ENCODE data around the gene TRAF7.

Gene TRAF7

GRCh38 chr16:2166263-2167067 is 10.9 kb downstream of the TRAF7 start:
- DNase-seq: no peak

DNA sequence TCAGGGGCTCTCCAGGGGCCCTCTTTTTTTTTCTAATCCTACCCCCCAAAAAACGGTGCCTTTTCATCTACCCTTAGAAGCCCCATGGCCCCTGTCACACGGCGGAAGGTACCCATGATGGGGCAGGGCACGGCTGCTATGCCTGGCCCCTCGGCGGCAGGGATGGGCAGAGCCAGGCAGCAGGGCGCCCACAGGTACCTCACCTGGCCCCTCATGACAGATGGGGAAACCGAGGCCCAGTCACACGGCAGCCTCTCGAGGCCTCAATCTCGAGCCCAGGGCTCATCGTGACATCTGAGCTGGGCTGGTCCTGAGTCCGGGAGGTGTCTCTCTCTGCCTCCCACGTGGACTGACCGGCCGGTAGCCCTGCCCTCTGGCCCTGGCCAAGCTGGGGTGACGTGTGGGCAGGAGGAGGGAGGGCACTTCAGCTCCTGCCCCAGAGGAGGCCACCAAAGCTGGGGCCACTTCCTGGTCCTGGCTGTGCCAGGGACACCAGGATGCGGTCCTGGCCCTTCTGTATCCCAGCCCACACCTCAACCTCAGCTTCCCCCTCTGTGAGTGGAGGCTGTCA is 11.6 kb downstream of the TRAF7 start:
- DNase-seq: no peak

DNA sequence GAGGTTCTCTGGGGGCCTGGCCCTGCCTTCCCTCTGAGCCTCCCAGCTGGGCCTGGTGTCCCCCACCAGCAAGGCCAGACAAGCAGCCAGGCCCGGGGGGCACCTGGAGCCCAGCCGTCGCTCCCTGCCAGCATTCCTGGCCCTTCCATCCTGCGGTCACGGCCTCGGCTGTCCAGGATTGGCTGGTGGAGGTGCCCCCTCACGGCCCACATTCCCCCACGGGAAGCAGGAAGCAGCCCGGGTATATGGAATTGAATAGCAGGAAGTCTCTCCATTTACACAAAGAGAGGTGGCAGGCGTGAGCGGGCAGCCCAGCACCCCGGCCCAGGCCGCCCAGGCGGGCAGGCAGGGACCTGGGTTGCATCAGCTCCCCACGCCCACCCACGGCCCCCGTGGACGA is 14.5 kb downstream of the TRAF7 start:
- no peak for DNase-seq

DNA sequence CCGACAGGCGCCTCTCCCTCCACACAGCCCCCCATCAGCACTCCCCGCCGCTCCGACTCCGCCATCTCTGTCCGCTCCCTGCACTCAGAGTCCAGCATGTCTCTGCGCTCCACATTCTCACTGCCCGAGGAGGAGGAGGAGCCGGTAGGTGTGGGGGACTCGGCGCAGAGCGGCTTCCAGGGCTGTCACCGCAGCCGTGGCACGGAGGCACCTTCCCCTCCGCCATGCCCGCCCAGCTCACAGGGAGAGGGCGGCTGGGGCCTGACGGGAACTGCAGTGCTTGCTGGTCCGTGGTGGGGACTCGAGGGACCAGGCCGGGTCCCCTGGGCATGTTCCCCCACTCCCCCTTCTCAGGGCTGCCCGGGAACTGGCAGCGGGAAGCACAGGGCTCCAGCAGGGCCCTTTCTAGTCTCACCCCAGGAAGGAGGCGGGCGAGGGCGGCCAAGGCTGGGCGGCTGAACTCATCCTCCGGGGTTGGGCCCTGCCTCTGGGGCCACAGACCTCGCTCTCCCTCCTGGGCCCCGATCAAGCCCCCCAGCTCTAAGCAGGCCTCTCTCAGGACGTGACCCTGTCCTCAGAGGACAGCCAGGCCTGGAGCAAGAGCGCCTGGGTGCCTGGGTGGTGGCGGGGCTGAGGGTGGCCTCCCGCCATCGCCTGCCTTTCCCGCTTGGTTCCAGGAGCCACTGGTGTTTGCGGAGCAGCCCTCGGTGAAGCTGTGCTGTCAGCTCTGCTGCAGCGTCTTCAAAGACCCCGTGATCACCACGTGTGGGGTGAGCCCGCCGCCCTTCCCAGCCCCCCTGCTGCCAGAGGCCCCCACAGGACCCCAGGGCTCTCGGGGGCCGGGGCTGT is 15.2 kb downstream of the TRAF7 start:
- no peak for DNase-seq

DNA sequence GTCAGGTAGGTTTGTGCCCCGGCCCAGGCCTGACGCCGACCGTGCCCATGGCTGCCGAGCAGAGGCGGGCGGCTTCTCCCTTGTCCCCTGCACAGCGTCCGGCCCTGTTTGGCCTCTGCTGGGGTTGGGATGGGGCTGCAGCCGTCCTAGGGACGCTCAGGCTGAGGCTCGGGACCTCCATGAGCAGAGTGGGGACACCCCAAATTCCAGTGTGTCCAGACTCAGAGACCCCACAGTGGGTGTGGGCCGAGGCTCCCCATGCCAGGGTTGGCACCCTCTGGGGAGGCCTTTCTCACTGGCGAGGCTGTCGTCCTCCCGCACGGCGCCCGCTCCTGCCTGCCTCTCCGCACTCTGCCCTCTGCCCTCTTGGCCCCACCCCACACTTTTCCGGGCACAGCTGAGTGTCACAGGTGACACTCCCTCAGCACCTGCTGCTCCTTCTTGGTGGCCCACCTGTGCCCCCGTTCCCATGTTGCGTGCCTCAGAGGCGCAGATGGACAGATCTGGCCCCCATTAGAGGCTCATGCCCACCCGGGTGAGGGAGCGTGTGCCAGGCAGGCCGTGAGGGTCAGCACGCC is 16.1 kb downstream of the TRAF7 start:
- DNase-seq: no peak

- DNase-seq: no peak
These were observed 17.2 kb downstream of the TRAF7 start for GRCh38 chr16:2172688-2173335.

- no peak for DNase-seq
These were observed 17.8 kb downstream of the TRAF7 start for GRCh38 chr16:2173366-2173765.

DNA sequence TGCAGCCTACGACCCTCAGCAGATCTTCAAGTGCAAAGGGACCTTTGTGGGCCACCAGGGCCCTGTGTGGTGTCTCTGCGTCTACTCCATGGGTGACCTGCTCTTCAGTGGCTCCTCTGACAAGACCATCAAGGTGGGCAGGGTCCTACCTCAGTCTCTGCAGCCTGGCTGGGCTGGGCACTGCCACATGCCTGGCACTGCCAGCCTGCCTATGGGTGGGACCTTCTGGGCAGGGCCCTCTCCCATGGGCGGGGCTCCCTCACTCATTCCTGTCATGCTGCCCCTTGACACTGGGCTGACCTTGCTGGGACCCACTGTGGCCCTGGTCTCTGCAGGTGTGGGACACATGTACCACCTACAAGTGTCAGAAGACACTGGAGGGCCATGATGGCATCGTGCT is 18.3 kb downstream of the TRAF7 start:
- no peak for DNase-seq

DNA sequence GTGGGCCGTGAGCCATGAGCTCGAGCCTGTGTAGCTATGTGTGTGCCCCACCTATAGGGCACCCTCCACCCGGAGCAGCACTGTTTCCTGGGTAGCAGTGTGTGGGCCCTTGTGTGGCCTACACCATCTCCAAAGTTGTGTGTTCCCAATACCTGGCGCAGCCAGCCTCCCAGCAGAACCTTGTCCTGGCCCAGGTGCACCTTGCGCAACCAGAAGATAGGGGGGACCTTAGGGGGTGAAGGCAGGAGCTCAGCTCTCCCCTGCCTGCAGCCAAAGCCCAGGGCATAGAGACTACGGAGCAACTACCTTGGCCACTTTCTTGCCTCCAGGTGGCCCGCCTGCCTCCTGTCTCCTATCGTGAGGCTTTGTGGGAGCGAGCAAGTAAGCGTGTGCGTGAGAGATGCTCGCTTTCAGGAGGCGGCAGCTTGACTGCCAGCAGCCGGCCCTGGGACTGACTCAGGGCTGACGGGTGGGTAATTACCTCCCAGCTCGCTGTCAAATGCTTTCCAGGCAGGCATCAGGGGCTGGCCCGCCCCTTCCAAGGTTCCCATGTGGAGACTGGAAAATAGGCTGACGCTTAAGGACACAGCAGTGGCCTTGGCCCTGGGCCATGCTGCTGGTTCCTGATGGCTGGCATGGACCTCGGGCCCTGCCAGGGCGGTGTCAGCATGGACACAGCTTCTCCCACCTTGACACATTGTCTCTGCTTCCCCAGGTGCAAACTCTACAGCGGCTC is 19.0 kb downstream of the TRAF7 start:
- no peak for DNase-seq

GRCh38 chr16:2175454-2175853 is 19.9 kb downstream of the TRAF7 start:
- no peak for DNase-seq

GRCh38 chr16:2176047-2176446 is 20.5 kb downstream of the TRAF7 start:
- DNase-seq: no peak

DNA sequence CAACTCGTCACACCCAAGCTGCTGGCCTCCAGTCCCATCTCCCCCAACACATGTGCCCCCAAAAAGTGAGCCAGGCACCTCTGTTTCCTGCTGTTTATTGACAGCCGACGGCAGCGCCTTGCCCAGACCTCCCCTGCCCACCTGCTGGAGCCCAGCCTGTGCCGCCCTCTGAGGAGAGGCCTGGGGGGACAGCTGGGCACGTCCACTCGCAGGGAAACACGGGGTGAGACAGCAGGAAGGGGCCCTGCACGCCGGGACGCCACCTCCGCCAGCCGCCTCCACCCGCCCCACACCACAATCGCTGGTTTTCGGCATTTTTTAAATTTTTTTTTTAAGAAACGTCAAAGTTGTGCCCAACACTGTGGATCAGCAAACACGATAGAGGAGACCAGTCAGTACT is 21.5 kb downstream of the TRAF7 start:
- no peak for DNase-seq

DNA sequence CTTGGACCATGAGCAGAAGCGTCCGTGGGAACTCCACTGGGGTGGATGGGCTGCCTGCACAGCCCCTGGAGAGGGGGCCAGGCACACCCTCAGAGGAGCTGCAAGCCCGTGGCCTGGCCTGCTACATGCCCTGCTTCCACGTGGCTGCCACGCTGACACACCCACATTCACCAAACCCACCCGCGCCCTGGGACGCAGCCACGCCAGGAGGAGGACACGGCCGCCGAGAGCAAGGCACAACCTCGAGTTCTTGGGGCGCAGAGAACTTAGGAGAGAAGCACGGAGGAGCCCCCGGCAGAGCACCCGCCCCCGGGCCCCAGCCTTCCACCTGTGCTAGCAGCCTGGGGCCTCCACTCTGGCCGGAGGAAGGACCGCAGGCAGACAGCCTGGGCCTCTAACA is 22.0 kb downstream of the TRAF7 start:
- DNase-seq: no peak

GRCh38 chr16:2178321-2179106 is 22.9 kb downstream of the TRAF7 start:
- no peak for DNase-seq

- no peak for DNase-seq
These were observed 23.5 kb downstream of the TRAF7 start for GRCh38 chr16:2179107-2179501.

DNA sequence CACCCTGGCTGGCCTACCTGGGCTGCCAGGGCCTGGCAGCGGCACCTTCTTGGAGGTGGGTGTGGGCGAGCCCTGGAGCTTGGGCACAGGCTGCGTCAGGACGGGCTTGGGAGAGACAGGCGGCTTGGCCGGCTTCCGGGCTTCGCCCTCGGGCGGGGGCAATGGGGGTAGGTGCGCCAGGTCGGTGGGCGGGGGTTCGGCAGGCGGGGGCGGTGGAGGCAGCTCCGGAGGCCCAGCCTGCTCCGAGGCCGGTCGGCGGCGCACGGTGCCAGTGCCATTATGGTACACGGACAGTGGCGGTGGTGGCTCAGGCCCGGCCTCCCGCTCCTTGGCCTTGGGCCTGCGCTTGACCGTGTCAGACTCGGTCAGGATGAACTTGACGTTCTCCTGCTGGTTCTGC is 24.0 kb downstream of the TRAF7 start:
- no peak for DNase-seq

DNA sequence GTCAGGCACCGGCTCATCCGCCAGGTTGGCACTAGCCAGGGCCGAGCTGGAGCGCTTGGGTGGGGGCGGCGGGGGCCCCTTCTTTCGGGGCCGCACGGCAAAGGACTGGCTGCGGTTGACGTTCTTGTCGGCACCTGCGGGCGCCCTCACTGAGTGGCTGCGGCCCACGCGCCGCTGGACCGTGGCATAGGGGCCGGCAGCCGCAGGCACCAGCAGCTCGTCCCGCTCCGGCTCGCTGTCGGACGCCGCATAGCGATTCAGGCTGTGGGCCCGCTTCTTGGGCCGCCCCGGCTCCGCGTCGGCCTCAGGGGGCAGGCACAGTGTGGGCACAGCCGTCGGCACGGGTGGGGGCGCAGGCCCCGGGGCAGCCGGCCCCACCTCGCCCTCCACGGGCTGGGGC is 24.9 kb downstream of the TRAF7 start:
- DNase-seq: no peak

GRCh38 chr16:2180962-2181923 is 25.7 kb downstream of the TRAF7 start:
- DNase-seq: no peak

- no peak for DNase-seq
These were observed 26.4 kb downstream of the TRAF7 start for GRCh38 chr16:2181952-2182351.

DNA sequence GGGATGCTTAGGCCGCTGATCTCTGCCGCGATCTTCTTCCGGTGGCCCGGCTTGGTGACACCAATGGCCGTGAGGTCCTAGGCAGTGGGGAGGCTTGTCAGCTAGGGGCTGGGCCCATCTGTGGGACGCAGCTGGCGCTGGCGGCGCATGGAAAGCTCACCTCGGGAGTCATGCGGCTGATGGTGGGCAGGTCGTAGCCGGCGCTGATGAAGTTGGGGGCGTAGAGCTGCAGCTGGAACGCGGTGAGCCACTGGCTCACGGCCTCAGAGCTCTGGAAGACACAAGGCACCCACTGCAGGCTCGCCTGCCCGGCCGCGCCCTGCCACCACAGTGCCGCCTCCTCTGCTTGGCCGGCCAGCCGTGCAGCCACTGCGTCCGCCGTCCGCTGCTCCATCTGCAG is 28.1 kb downstream of the TRAF7 start:
- DNase-seq: no peak

Data from NCI-H69 (cell line).